ENCODE measurements around the gene INSYN1. TPM values are rescaled to one million over a fixed set of nuclear protein-coding genes. Genes with fewer than 3 reads are reported as not detected.

Gene INSYN1
- total and polyA plus RNA-seq, 2 donors (not counting 3 experiments of a cell fraction or from before 2014, with no cell fraction given), result 0.18 to 0.58 TPM

- BruUV-seq (replicated peaks), result no TSS peak
- TF ChIP-seq FOS (IDR thresholded peaks at IDR 0.05; ENCODE audit: borderline replicate concordance, insufficient read depth, low read length), result no peak
- TF ChIP-seq MAX (IDR thresholded peaks at IDR 0.05; ENCODE audit: insufficient read depth, insufficient read length), result no peak
- TF ChIP-seq MYC (IDR thresholded peaks at IDR 0.05; ENCODE audit: low read depth, low read length), result no peak
- no peak for TF ChIP-seq GATA2 (IDR thresholded peaks at IDR 0.05; ENCODE audit: insufficient read depth, insufficient read length, low read depth, low read length)
- TF ChIP-seq POLR2AphosphoS5 (IDR thresholded peaks at IDR 0.05; ENCODE audit: insufficient read depth, low read depth, low read length), result no peak
- no peak for TF ChIP-seq CTCF (IDR thresholded peaks at IDR 0.05; ENCODE audit: extremely low read depth in 1 of 2, insufficient read depth in 1 of 2, low read depth in 1 of 2, low read length in 2 of 2)
- TF ChIP-seq EZH2 (IDR thresholded peaks at IDR 0.05; ENCODE audit: borderline replicate concordance, low read depth, low read length, severe bottlenecking), result no peak
- no peak for TF ChIP-seq JUN (IDR thresholded peaks at IDR 0.05; ENCODE audit: borderline replicate concordance, insufficient read depth, insufficient read length, low read depth)
- TF ChIP-seq POLR2A (IDR thresholded peaks at IDR 0.05; ENCODE audit: low read depth, low read length), result no peak
These were observed 8.1 kb downstream of the INSYN1 start for GRCh38 chr15:73745073-73745472.

More at GRCh38 chr15:73745073-73745472, 8.1 kb downstream of the INSYN1 start:
- Histone ChIP-seq H3K9ac (replicated peaks; ENCODE audit: extremely low read depth, insufficient read depth, low read length) (no peak overlapping the region), H4K20me1 (replicated peaks; ENCODE audit: control insufficient read depth, extremely low read depth, insufficient read depth, low read length) (no peaks in the 10 kb centered on the region), H2AFZ (ENCODE audit: low read depth, low read length) (no peak overlapping the region), H3K4me1 (ENCODE audit: control insufficient read depth, extremely low read depth, insufficient read depth, low read length) (no peaks in the 10 kb centered on the region), H3K9me1 (replicated peaks; ENCODE audit: control insufficient read depth, extremely low read depth, insufficient read depth, low read length) (no peaks in the 10 kb centered on the region), H3K36me3 (ENCODE audit: control insufficient read depth in 2 of 2, extremely low read depth in 1 of 2, insufficient read depth in 2 of 2, low read length in 2 of 2) (no peaks in the 10 kb centered on the region), H3K79me2 (ENCODE audit: control insufficient read depth, insufficient read depth, low read length) (no peaks in the 10 kb centered on the region), H3K27me3 (ENCODE audit: control insufficient read depth in 2 of 2, insufficient read depth in 2 of 2, low read length in 2 of 2) (peaks cover 3 to 10% of the 10 kb centered on the region in 2 experiments), H3K4me2 (ENCODE audit: insufficient read depth, low read length) (no peak overlapping the region), H3K27ac (ENCODE audit: insufficient read depth, low read depth, low read length) (no peak overlapping the region), H3K9me3 (replicated peaks; ENCODE audit: control insufficient read depth, insufficient read depth, low read length) (no peaks in the 10 kb centered on the region), H3K4me3 (replicated peaks in 1 of 3; ENCODE audit: insufficient read depth in 1 of 3, low read depth in 1 of 3, low read length in 3 of 3) (no peak overlapping the region)
- ChIA-PET CTCF (interaction anchor here (1.1 kb wide), 1 partner anchor 68 kb away, joined by 3 read pairs; no protein-coding TSS in a partner anchor), POLR2A (no interaction called here)
- dilution Hi-C loops (cut with MboI; ENCODE audit: extremely low pct_ligation_motif_present, low sequenced_read_pairs), result no loop called here
- intact Hi-C loops (cut with micrococcal nuclease), result no loop called here
- DNase-seq (ENCODE audit: low read depth, low spot score) (no peak), FAIRE-seq (no peak)

Measured in endothelial cell of umbilical vein (primary cell).